ENCODE measurements around the gene ATF6. TPM values are rescaled to one million over a fixed set of nuclear protein-coding genes. Genes with fewer than 3 reads are reported as not detected.
A peak's percentile ranks its signal among the peaks of the same experiment; 100 is the strongest.
"Not testable (repeated sequence)": the region's sequence is repeated elsewhere in the genome, so short reads cannot be mapped to it uniquely, and the experiment has no call there.

Gene ATF6
- polyA plus RNA-seq, 2 donors, result 2.5 to 6.5 TPM

- H3K27me3 ChIP-seq (ENCODE audit: control insufficient read depth in 1 of 2, insufficient read depth in 2 of 2, low read length in 2 of 2), result not testable (repeated sequence)
These were observed 40.7 kb upstream of the ATF6 start for GRCh38 chr1:161725258-161725907.

GRCh38 chr1:161725908-161726472, 40.1 kb upstream of the ATF6 start:
- no peaks in the 10 kb centered on the region for H3K9me3 ChIP-seq (ENCODE audit: control insufficient read depth in 2 of 2, insufficient read depth in 1 of 2, low read depth in 1 of 2, low read length in 1 of 2)
- 0 to 1% methylated on average over 34 of the region's 34 CpGs for WGBS, 2 donors
- H3K4me3 ChIP-seq (ENCODE audit: low read depth in 1 of 2, low read length in 2 of 2), result peak overlapping the region; percentile 65 to 79
- peak overlapping the region; percentile 85 to 87 for H3K27ac ChIP-seq (ENCODE audit: low read depth in 2 of 2, low read length in 1 of 2)
- no peaks in the 10 kb centered on the region for H3K27me3 ChIP-seq (ENCODE audit: control insufficient read depth in 1 of 2, insufficient read depth in 2 of 2, low read length in 2 of 2)
- no peaks in the 10 kb centered on the region for H3K36me3 ChIP-seq (ENCODE audit: control insufficient read depth in 2 of 2, insufficient read depth in 2 of 2, low read length in 1 of 2)
- peaks cover 3 to 8% of the 10 kb centered on the region in 2 donors for H3K4me1 ChIP-seq (ENCODE audit: control insufficient read depth in 2 of 2, insufficient read depth in 2 of 2, low read length in 1 of 2)

More at GRCh38 chr1:161725258-161725907, 40.7 kb upstream of the ATF6 start:
- not testable (repeated sequence) for H3K4me1 ChIP-seq (ENCODE audit: control insufficient read depth in 2 of 2, insufficient read depth in 2 of 2, low read length in 1 of 2); H3K36me3 ChIP-seq (ENCODE audit: control insufficient read depth in 2 of 2, insufficient read depth in 2 of 2, low read length in 1 of 2); H3K9me3 ChIP-seq (ENCODE audit: control insufficient read depth in 2 of 2, insufficient read depth in 1 of 2, low read depth in 1 of 2, low read length in 1 of 2)
- Histone ChIP-seq H3K4me3 (ENCODE audit: low read depth in 1 of 2, low read length in 2 of 2) (peak overlapping the region; percentile 65 to 79), H3K27ac (ENCODE audit: low read depth in 2 of 2, low read length in 1 of 2) (peak overlapping the region; percentile 85 to 87)
- 45 to 48% methylated on average over 22 of the region's 22 CpGs for WGBS, 2 donors

DNA sequence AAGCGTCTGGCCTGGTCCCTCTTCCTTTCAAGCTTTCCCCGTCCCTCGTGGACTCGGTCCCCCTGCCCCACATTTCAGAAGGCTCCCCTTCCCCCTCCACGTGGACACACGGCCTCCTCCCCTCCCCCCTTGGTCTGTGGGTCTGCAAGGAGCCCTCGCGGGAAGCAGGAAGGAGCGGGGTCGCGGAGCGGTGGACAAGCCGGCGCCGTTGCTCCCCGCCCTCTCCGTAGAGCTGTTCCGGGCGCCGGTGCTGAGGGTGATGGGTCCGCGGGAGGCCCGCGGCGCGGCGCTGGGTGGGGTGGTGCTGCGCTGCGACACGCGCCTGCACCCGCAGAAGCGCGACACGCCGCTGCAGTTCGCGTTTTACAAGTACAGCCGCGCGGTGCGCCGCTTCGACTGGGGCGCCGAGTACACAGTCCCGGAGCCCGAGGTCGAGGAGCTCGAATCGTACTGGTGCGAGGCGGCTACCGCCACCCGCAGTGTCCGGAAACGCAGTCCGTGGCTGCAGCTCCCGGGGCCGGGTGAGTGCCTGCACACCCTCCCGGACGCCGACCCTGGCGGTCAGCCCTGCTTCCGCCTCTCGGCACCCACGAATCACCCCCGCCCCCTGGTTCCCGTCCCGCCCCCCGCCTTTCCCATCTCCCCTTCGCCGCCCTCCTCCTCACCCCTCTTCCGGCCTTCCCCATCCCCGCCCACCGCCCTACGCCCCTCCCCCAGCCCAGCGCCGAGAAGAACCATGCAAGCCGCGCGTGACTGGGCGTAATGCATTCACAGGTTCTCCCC, 39.5 kb upstream of the ATF6 start:
- Histone ChIP-seq H3K27me3 (ENCODE audit: control insufficient read depth in 1 of 2, insufficient read depth in 2 of 2, low read length in 2 of 2) (no peaks in the 10 kb centered on the region), H3K27ac (ENCODE audit: low read depth in 2 of 2, low read length in 1 of 2) (peak overlapping the region; percentile 85 to 87), H3K4me3 (ENCODE audit: low read depth in 1 of 2, low read length in 2 of 2) (peak overlapping the region; percentile 65 to 79), H3K36me3 (ENCODE audit: control insufficient read depth in 2 of 2, insufficient read depth in 2 of 2, low read length in 1 of 2) (no peaks in the 10 kb centered on the region), H3K4me1 (ENCODE audit: control insufficient read depth in 2 of 2, insufficient read depth in 2 of 2, low read length in 1 of 2) (peaks cover 3 to 8% of the 10 kb centered on the region in 2 donors), H3K9me3 (ENCODE audit: control insufficient read depth in 2 of 2, insufficient read depth in 1 of 2, low read depth in 1 of 2, low read length in 1 of 2) (no peaks in the 10 kb centered on the region)
- 1% methylated on average over 72 to 83 of the region's 83 CpGs for WGBS, 2 donors

- H3K27ac ChIP-seq (ENCODE audit: low read depth in 2 of 2, low read length in 1 of 2), result peak overlapping the region; percentile 80 to 85
- no peaks in the 10 kb centered on the region for H3K27me3 ChIP-seq (ENCODE audit: control insufficient read depth in 1 of 2, insufficient read depth in 2 of 2, low read length in 2 of 2)
- WGBS, 2 donors, result 3 to 4% methylated on average over 38 of the region's 38 CpGs
- H3K36me3 ChIP-seq (ENCODE audit: control insufficient read depth in 2 of 2, insufficient read depth in 2 of 2, low read length in 1 of 2), result no peaks in the 10 kb centered on the region
- no peaks in the 10 kb centered on the region for H3K9me3 ChIP-seq (ENCODE audit: control insufficient read depth in 2 of 2, insufficient read depth in 1 of 2, low read depth in 1 of 2, low read length in 1 of 2)
- H3K4me1 ChIP-seq (ENCODE audit: control insufficient read depth in 2 of 2, insufficient read depth in 2 of 2, low read length in 1 of 2), result peaks cover 3 to 8% of the 10 kb centered on the region in 2 donors
- peak overlapping the region; percentile 65 to 79 for H3K4me3 ChIP-seq (ENCODE audit: low read depth in 1 of 2, low read length in 2 of 2)
These were observed 38.7 kb upstream of the ATF6 start for GRCh38 chr1:161727256-161727924.

GRCh38 chr1:161728376-161729226, 37.5 kb upstream of the ATF6 start:
- Histone ChIP-seq H3K4me1 (ENCODE audit: control insufficient read depth in 2 of 2, insufficient read depth in 2 of 2, low read length in 1 of 2) (peaks cover 3 to 6% of the 10 kb centered on the region in 2 donors), H3K36me3 (ENCODE audit: control insufficient read depth in 2 of 2, insufficient read depth in 2 of 2, low read length in 1 of 2) (no peaks in the 10 kb centered on the region), H3K9me3 (ENCODE audit: control insufficient read depth in 2 of 2, insufficient read depth in 1 of 2, low read depth in 1 of 2, low read length in 1 of 2) (no peaks in the 10 kb centered on the region), H3K4me3 (ENCODE audit: low read depth in 1 of 2, low read length in 2 of 2) (no peak overlapping the region), H3K27ac (ENCODE audit: low read depth in 2 of 2, low read length in 1 of 2) (no peak overlapping the region), H3K27me3 (ENCODE audit: control insufficient read depth in 1 of 2, insufficient read depth in 2 of 2, low read length in 2 of 2) (no peaks in the 10 kb centered on the region)
- 82 to 88% methylated on average over 4 to 7 of the region's 7 CpGs for WGBS, 2 donors

DNA sequence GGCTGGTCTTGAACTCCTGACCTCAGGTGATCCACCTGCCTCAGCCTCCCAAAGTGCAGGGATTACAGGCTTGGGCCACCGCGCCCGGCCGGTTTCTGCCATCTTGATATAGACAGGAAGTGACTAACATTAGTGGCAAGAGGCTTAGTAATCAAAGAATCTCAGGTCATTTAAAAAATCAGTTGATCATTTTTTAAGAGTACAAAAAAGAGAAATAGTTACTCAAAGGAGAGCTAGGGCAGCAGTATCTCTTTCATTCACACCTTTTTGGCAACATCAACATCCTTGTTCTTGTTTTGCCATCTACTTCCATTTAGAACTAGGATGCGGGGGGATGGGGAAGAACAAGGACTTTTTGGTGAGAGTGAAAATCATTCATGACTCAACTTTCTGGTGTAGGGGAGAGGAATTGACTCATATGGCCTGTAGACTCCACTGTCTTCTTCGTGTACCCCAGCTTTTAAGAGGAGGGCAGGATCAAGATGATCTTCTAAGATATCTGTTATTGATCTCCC, 36.0 kb upstream of the ATF6 start:
- Histone ChIP-seq H3K9me3 (ENCODE audit: control insufficient read depth in 2 of 2, insufficient read depth in 1 of 2, low read depth in 1 of 2, low read length in 1 of 2) (no peaks in the 10 kb centered on the region), H3K4me3 (ENCODE audit: low read depth in 1 of 2, low read length in 2 of 2) (no peak overlapping the region), H3K36me3 (ENCODE audit: control insufficient read depth in 2 of 2, insufficient read depth in 2 of 2, low read length in 1 of 2) (no peaks in the 10 kb centered on the region), H3K4me1 (ENCODE audit: control insufficient read depth in 2 of 2, insufficient read depth in 2 of 2, low read length in 1 of 2) (peaks cover 3 to 4% of the 10 kb centered on the region in 2 donors), H3K27me3 (ENCODE audit: control insufficient read depth in 1 of 2, insufficient read depth in 2 of 2, low read length in 2 of 2) (no peaks in the 10 kb centered on the region), H3K27ac (ENCODE audit: low read depth in 2 of 2, low read length in 1 of 2) (no peak overlapping the region)
- WGBS, 2 donors, result 59 to 60% methylated on average over 6 of the region's 6 CpGs

DNA sequence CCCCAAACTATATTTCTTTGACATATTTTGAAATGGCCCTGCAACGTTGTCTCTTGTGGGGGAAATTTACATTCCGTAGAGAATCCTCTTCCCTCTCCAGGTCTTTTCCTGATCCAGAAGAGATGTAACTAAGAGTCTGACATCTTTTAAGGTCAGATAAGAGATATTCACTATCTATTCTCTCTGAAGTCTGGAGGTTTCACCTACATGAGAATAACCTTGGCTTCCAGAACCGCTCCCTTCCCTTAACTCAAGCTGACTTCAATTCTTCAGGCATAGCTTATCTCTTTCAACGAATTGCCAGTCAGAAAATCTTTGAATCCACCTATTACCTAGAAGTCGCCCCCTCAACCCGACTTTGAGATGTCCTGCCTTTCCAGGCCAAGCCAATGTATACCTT, 34.9 kb upstream of the ATF6 start:
- WGBS, 2 donors, result 78 to 82% methylated on average over 6 of the region's 6 CpGs
- H3K36me3 ChIP-seq (ENCODE audit: control insufficient read depth in 2 of 2, insufficient read depth in 2 of 2, low read length in 1 of 2), result no peaks in the 10 kb centered on the region
- no peaks in the 10 kb centered on the region for H3K4me1 ChIP-seq (ENCODE audit: control insufficient read depth in 2 of 2, insufficient read depth in 2 of 2, low read length in 1 of 2)

DNA sequence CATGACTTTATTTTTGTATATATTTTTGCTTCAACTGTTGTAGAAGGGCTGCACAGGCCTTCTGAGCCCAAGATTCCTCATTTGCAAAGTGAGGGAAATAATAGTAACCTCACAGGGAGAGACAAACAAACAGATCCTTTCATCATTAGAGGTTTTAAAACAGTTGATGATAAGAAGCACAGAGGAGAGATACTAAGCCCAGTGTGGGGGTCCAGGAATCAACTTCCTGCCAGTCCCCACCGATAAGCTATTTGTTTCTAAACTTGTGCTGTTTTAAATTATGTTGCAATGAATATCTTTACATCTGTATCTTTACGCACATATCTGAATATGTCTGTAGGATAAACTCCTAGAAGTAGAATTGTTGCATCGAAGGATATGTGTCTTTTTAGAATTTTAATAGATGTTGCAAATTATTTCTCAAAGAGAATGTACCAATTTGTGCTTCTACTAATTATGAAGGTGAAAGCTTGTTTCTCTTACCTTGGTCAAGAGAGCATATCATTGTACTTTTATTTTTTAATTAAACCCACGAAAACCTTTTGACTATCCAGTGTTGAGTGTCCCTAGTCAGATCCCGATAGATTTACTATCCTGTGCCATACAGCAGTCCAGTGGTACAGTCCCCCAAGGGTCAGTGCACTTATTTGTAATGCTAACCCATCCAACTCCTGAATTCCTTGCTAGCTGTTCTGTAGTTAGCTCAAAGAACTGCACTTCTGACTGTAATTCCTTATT, 34.0 kb upstream of the ATF6 start:
- Histone ChIP-seq H3K4me3 (ENCODE audit: low read depth in 1 of 2, low read length in 2 of 2) (no peak overlapping the region), H3K27me3 (ENCODE audit: control insufficient read depth in 1 of 2, insufficient read depth in 2 of 2, low read length in 2 of 2) (no peaks in the 10 kb centered on the region), H3K9me3 (ENCODE audit: control insufficient read depth in 2 of 2, insufficient read depth in 1 of 2, low read depth in 1 of 2, low read length in 1 of 2) (no peaks in the 10 kb centered on the region), H3K27ac (ENCODE audit: low read depth in 2 of 2, low read length in 1 of 2) (no peak overlapping the region), H3K36me3 (ENCODE audit: control insufficient read depth in 2 of 2, insufficient read depth in 2 of 2, low read length in 1 of 2) (no peaks in the 10 kb centered on the region), H3K4me1 (ENCODE audit: control insufficient read depth in 2 of 2, insufficient read depth in 2 of 2, low read length in 1 of 2) (no peaks in the 10 kb centered on the region)
- WGBS, 2 donors, result 76 to 85% methylated on average over 5 of the region's 5 CpGs

More for the DNA sequence above, 34.9 kb upstream of the ATF6 start:
- Histone ChIP-seq H3K9me3 (ENCODE audit: control insufficient read depth in 2 of 2, insufficient read depth in 1 of 2, low read depth in 1 of 2, low read length in 1 of 2) (no peaks in the 10 kb centered on the region), H3K27me3 (ENCODE audit: control insufficient read depth in 1 of 2, insufficient read depth in 2 of 2, low read length in 2 of 2) (no peaks in the 10 kb centered on the region), H3K27ac (ENCODE audit: low read depth in 2 of 2, low read length in 1 of 2) (no peak overlapping the region), H3K4me3 (ENCODE audit: low read depth in 1 of 2, low read length in 2 of 2) (no peak overlapping the region)
